Sigmoid colon (tissue), 7 donors: ENCODE measurements around the gene TTC3. TPM values are rescaled to one million over a fixed set of nuclear protein-coding genes. Genes with fewer than 3 reads are reported as not detected.

ENCODE experiments used
- DNase-seq: peaks from one replicate; pipeline ENCODE4 v3.0.0-alpha.2; 2019
- H3K27ac ChIP-seq, 4 donors: fragments of 200-600 bp; sonication (generic); one replicate each; pipeline ENCODE4 v1.5.1; 2016 to 2019; ENCODE audit warnings: mild to moderate bottlenecking in 1 of 4
- H3K27me3 ChIP-seq, 3 donors: fragments of 200-600 bp; sonication (generic); one replicate each; pipeline ENCODE4 v1.5.1; 2019; ENCODE audit warnings: mild to moderate bottlenecking in 1 of 3
- H3K36me3 ChIP-seq, 4 donors: fragments of 200-600 bp; sonication (generic); one replicate each; pipeline ENCODE4 v1.5.1; 2016 to 2019
- H3K4me1 ChIP-seq, 4 donors: fragments of 200-600 bp; sonication (generic); one replicate each; pipeline ENCODE4 v1.5.1; 2017 to 2019
- H3K4me3 ChIP-seq, 4 donors: fragments of 200-600 bp; sonication (generic); one replicate each; pipeline ENCODE4 v1.5.1; 2017 to 2019; ENCODE audit warnings: mild to moderate bottlenecking in 2 of 4, moderate library complexity in 1 of 4
- H3K9me3 ChIP-seq, 4 donors: fragments of 200-600 bp in 3 of 4; sonication (generic) in 3 of 4; one replicate each; pipeline versions ENCODE4 v1.5.1 to v1.6.1; 2013 to 2019
- EP300 ChIP-seq, 4 donors: sonication (generic); formaldehyde crosslinking; IDR thresholded peaks; one replicate each; pipeline ENCODE4 v1.6.1; 2017; ENCODE audit warnings: antibody characterized with exemption in 4 of 4
- POLR2A ChIP-seq, 2 donors: fragments of 450-650 bp; IDR thresholded peaks; one replicate each; pipeline ENCODE4 v1.6.1; 2016; ENCODE audit warnings: antibody characterized with exemption in 2 of 2, mild to moderate bottlenecking in 2 of 2, moderate library complexity in 2 of 2
- POLR2AphosphoS5 ChIP-seq, 4 donors: sonication (generic); formaldehyde crosslinking; IDR thresholded peaks; one replicate each; pipeline ENCODE4 v1.6.1; 2017; ENCODE audit warnings: antibody characterized with exemption in 4 of 4
- WGBS, 2 donors: extraction: QIAGEN DNeasy Blood & Tissue Kit; methylation state at CpG; one replicate each; pipeline ENCODE4 v1.1.7; 2013; 5-methylcytosine and 5-hydroxymethylcytosine counted together
- intact Hi-C: fragments of 100-400 bp; cut with DNase I; formaldehyde crosslinking; loops from one replicate; pipeline ENCODE4 v1.15.1; 2023
- polyA plus RNA-seq, 3 donors: library from polyadenylated mRNA; stranded (reverse); fragments of 200-250 nt; gene quantifications; one replicate each; pipeline ENCODE4 v1.2.3, GENCODE V29; 2013
- small RNA-seq, 3 donors: library from RNA; depleted of rRNA; stranded (forward); fragments of <200 nt; gene quantifications; one replicate each; pipeline ENCODE3, GENCODE V24; 2016
- total RNA-seq, 4 donors: library from RNA; depleted of rRNA; stranded (reverse); fragments of >200 nt; gene quantifications; one replicate each; pipeline ENCODE4 v1.1.0, GENCODE V29; 2016
- TF ChIP-seq, protein P1 (sequence below), 4 experiments: fragments of 450-650 bp in 3 of 4; fragments of 200-600 bp in 1 of 4; IDR thresholded peaks; one replicate each; pipeline ENCODE4 v1.5.1; 2016 to 2019; ENCODE audit warnings: antibody characterized with exemption in 4 of 4, mild to moderate bottlenecking in 3 of 4, moderate library complexity in 2 of 4
- donor health status: healthy with polysubstance abuse.
- donor health status: Bipolar disorder and iron deficiency.
- donor health status: healthy.

TTC3 gene
- total and polyA plus RNA-seq, 7 donors, result 22.2 to 151 (median 108) TPM

DNA sequence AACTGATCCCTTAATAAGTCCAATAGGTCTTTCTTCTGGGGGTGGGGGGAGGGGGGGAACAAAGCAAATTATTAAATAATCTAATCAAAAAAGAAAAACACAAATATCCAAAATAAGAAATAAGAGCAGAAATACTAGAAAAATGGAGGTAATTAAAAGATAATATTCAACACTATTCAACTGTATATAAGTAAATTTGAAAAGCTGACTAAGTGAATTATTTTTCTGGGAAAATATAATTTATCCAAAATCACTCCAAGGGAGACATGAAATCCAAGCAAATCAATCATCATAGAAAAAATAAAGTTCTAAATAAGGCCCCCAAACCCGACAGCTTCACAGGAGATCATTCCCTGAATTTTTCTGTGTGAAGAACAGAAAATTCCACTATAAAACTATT, 175.2 kb downstream of the TTC3 start:
- Histone ChIP-seq H3K9me3 (no peaks in the 10 kb centered on the region), H3K27me3 (no peaks in the 10 kb centered on the region), H3K4me3 (no peak overlapping the region), H3K36me3 (no peaks in the 10 kb centered on the region), H3K4me1 (peaks cover 0 to 5% (median 0%) of the 10 kb centered on the region in 4 donors), H3K27ac (no peak overlapping the region)
- TF ChIP-seq POLR2A (IDR thresholded peaks at IDR 0.05), result no peak
- no peak for TF ChIP-seq POLR2AphosphoS5 (IDR thresholded peaks at IDR 0.05)
- TF ChIP-seq, protein P1, sequence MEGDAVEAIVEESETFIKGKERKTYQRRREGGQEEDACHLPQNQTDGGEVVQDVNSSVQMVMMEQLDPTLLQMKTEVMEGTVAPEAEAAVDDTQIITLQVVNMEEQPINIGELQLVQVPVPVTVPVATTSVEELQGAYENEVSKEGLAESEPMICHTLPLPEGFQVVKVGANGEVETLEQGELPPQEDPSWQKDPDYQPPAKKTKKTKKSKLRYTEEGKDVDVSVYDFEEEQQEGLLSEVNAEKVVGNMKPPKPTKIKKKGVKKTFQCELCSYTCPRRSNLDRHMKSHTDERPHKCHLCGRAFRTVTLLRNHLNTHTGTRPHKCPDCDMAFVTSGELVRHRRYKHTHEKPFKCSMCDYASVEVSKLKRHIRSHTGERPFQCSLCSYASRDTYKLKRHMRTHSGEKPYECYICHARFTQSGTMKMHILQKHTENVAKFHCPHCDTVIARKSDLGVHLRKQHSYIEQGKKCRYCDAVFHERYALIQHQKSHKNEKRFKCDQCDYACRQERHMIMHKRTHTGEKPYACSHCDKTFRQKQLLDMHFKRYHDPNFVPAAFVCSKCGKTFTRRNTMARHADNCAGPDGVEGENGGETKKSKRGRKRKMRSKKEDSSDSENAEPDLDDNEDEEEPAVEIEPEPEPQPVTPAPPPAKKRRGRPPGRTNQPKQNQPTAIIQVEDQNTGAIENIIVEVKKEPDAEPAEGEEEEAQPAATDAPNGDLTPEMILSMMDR (IDR thresholded peaks at IDR 0.05), result no peak
- no peak for TF ChIP-seq EP300 (IDR thresholded peaks at IDR 0.05)
- WGBS, 2 donors, result 90 to 93% methylated on average over 1 of the region's 1 CpG
- intact Hi-C loops, result no loop called here
- DNase-seq, result no peak

GRCh38 chr21:37249112-37249904, 176.3 kb downstream of the TTC3 start:
- TF ChIP-seq POLR2AphosphoS5 (IDR thresholded peaks at IDR 0.05) (no peak), POLR2A (IDR thresholded peaks at IDR 0.05) (no peak), EP300 (IDR thresholded peaks at IDR 0.05) (no peak)
- TF ChIP-seq, protein P1 (IDR thresholded peaks at IDR 0.05), result no peak
- no peak for DNase-seq
- no peak overlapping the region for H3K4me3 ChIP-seq
- 82 to 89% methylated on average over 3 of the region's 3 CpGs for WGBS, 2 donors
- H3K4me1 ChIP-seq, result peaks cover 0 to 10% (median 3%) of the 10 kb centered on the region in 4 donors
- intact Hi-C loops, result no loop called here
- H3K9me3 ChIP-seq, result no peaks in the 10 kb centered on the region
- no peaks in the 10 kb centered on the region for H3K27me3 ChIP-seq
- no peaks in the 10 kb centered on the region for H3K36me3 ChIP-seq
- no peak overlapping the region for H3K27ac ChIP-seq

DNA sequence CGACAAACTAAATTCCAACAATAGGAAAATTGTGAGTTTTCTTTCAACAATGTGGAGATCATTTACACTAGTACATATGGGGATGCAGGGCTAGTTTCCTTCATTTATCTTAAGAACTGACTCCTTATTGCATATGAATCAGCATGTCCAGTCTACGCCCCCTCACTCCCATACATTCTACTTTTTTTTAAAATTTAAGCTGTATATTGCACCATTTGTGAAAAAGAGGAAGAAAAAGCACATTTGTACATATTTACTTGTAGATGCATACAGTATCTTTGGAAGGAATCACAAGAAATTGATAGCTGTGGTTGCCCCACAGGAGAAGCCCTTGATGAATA, 178.2 kb downstream of the TTC3 start:
- H3K27me3 ChIP-seq, result no peaks in the 10 kb centered on the region
- TF ChIP-seq, protein P1 (IDR thresholded peaks at IDR 0.05), result no peak
- TF ChIP-seq EP300 (IDR thresholded peaks at IDR 0.05) (no peak), POLR2AphosphoS5 (IDR thresholded peaks at IDR 0.05) (no peak), POLR2A (IDR thresholded peaks at IDR 0.05) (no peak)
- no peak for DNase-seq
- peaks cover 0 to 10% (median 3%) of the 10 kb centered on the region in 4 donors for H3K4me1 ChIP-seq
- H3K36me3 ChIP-seq, result no peaks in the 10 kb centered on the region
- H3K4me3 ChIP-seq, result no peak overlapping the region
- intact Hi-C loops, result no loop called here
- 77 to 85% methylated on average over 2 of the region's 2 CpGs for WGBS, 2 donors
- no peak overlapping the region for H3K27ac ChIP-seq
- H3K9me3 ChIP-seq, result no peaks in the 10 kb centered on the region

Small RNAs within 50 kb of the gene (small RNA-seq; reads per million reads assigned to genes)
- 0 reads per million in 3 donors for gene RN7SL678P
- 0 reads per million in 3 donors for gene RNU6-696P

Other genes starting within 250 kb of the TTC3 start
- 10 to 100 TPM; 12.5 to 26.0 (median 15.6) TPM for gene HLCS, start 106.6 kb upstream of the TTC3 start, total RNA-seq
- 1 to 10 TPM; 3.0 to 5.4 (median 3.5) TPM for gene HLCS, start 106.6 kb upstream of the TTC3 start, polyA plus RNA-seq
- not detected for gene RIPPLY3, start 66.6 kb upstream of the TTC3 start, total RNA-seq
- under 1 TPM in 1 of 3 donors, not detected in 2; 0.12 TPM for gene RIPPLY3, start 66.6 kb upstream of the TTC3 start, polyA plus RNA-seq
- gene PIGP, start 183 bp upstream of the TTC3 start, total RNA-seq, result 10 to 100 TPM; 10.2 to 36.7 (median 17.8) TPM
- 10 to 100 TPM; 17.4 to 21.4 (median 19.4) TPM for gene PIGP, start 183 bp upstream of the TTC3 start, polyA plus RNA-seq
- 10 to 100 TPM; 47.1 to 71.7 (median 55.8) TPM for gene VPS26C, start 194.1 kb downstream of the TTC3 start, total RNA-seq
- 10 to 100 TPM; 34.2 to 71.2 (median 39.0) TPM for gene VPS26C, start 194.1 kb downstream of the TTC3 start, polyA plus RNA-seq